Right lobe of liver (tissue), 6 donors: ENCODE data around the gene OAF. TPM values are rescaled to one million over a fixed set of nuclear protein-coding genes. Genes with fewer than 3 reads are reported as not detected.

Source experiments
- ATAC-seq, 4 donors: fragments of 200-7000 bp; cut with Tn5 transposase; one replicate each; pipeline ENCODE4 v1.9.1; 2020; ENCODE audit warnings: mild to moderate bottlenecking in 4 of 4, moderate library complexity in 4 of 4
- DNase-seq, 3 donors: peaks; one replicate each; pipeline ENCODE4 v3.0.0-alpha.2; 2020
- H3K27ac ChIP-seq, 3 donors: fragments of 200-600 bp; one replicate each; pipeline ENCODE4 v1.8.0; 2022
- H3K27me3 ChIP-seq, 2 donors: fragments of 200-600 bp; one replicate each; pipeline ENCODE4 v1.8.0; 2022
- H3K36me3 ChIP-seq, 4 donors: fragments of 200-600 bp; sonication (generic) in 1 of 4; one replicate each; pipeline versions ENCODE4 v1.5.1 to v1.8.0; 2017 to 2022; ENCODE audit warnings: control low read depth in 1 of 4
- H3K4me1 ChIP-seq, 4 donors: fragments of 200-600 bp; sonication (generic) in 1 of 4; one replicate each; pipeline versions ENCODE4 v1.5.1 to v1.8.0; 2017 to 2022; ENCODE audit warnings: control low read depth in 1 of 4
- H3K4me3 ChIP-seq, 3 donors: fragments of 200-600 bp; one replicate each; pipeline ENCODE4 v1.8.0; 2022
- H3K9me3 ChIP-seq, 4 donors: fragments of 200-600 bp; sonication (generic) in 1 of 4; one replicate each; pipeline versions ENCODE4 v1.5.1 to v1.8.0; 2017 to 2022; ENCODE audit warnings: control low read depth in 1 of 4
- CTCF ChIP-seq, 4 donors: fragments of 200-600 bp in 3 of 4; fragments of 450-650 bp in 1 of 4; IDR thresholded peaks; one replicate each; pipeline versions ENCODE4 v1.5.1 to v1.8.0; 2016 to 2022; ENCODE audit warnings: antibody characterized with exemption in 4 of 4, mild to moderate bottlenecking in 2 of 4
- POLR2A ChIP-seq: fragments of 450-650 bp; IDR thresholded peaks from one replicate; pipeline ENCODE4 v1.6.1; 2017; ENCODE audit warnings: antibody characterized with exemption, mild to moderate bottlenecking
- WGBS: methylation state at CpG from one replicate; pipeline ENCODE4 v1.1.6; 2018; ENCODE audit warnings: low coverage, low lambda C conversion rate; ENCODE audit not compliant: insufficient coverage; ENCODE audit errors: missing lambda C conversion rate; 5-methylcytosine and 5-hydroxymethylcytosine counted together
- intact Hi-C, 2 donors: fragments of 100-400 bp; cut with DNase I; formaldehyde crosslinking; loops; one replicate each; pipeline versions ENCODE4 v1.11.2 to v1.14.1; 2022
- long read RNA-seq: library from polyadenylated mRNA; unstranded; transcript quantifications from one replicate; pipeline ENCODE4 v2.0.0, GENCODE V29; 2019
- total RNA-seq, 6 experiments: library from RNA; depleted of rRNA in 2 of 6; stranded (reverse); fragments of >200 nt in 2 of 6; fragmentation: NEBNext Ultra II Directional in 3 of 6; extraction: Animal tissue kit (Norgen Biotek cat#: 25700) in 3 of 6; gene quantifications; one replicate each; pipeline versions ENCODE4 v1.1.0 to v1.2.4, GENCODE V29; 2016 to 2023
- donor health status: DM: no; HTN: yes; CAD: no.
- donor health status: DM: no; HTN: no; CAD: no.
- donor health status: DM: no; HTN: no; CAD: no.
- donor health status: DM: no; HTN: yes; CAD: no.
- donor health status: DM: no; HTN: yes; CAD: no.

Gene OAF
- 100 to 1,000 TPM; 199 to 271 (median 220) TPM for total RNA-seq
- long read RNA-seq, partial matches to known transcripts: 0 of 10 reads
- long read RNA-seq, other reads (novel, unspliced or antisense): 10 of 10 reads

GRCh38 chr11:120210626-120211521 lies at the start of gene OAF:
OAF (plus strand) TSS chr11:120211032; CDS start chr11:120211280, 248 bp downstream.
- TF ChIP-seq POLR2A: peak; percentile 93
- TF ChIP-seq CTCF (IDR thresholded peaks at IDR 0.05): peak in 3 of 4 donors; percentile 7 to 22 (median 21)
- intact Hi-C loops: no loop called here
- Histone ChIP-seq H3K4me1 (peaks cover 0 to 66% (median 28%) of the 10 kb centered on the region in 4 donors), H3K9me3 (no peaks in the 10 kb centered on the region), H3K4me3 (peak within 1 kb of the TSS; percentile 82 to 91 (median 90)), H3K27me3 (no peaks in the 10 kb centered on the region), H3K27ac (peak within 1 kb of the TSS; percentile 83 to 88 (median 85)), H3K36me3 (peaks cover 0 to 5% (median 0%) of the 10 kb centered on the region in 4 donors)
- DNase-seq (peak; percentile 87 to 95 (median 93)), ATAC-seq (peak; percentile 60 to 82 (median 76))
- WGBS: 0% methylated on average over 5 of the region's 108 CpGs

GRCh38 chr11:120167659-120168058 lies 43.2 kb upstream of the OAF start:
- Histone ChIP-seq H3K4me3 (no peak overlapping the region), H3K27ac (no peak overlapping the region), H3K4me1 (peaks cover 0 to 17% (median 3%) of the 10 kb centered on the region in 4 donors), H3K36me3 (no peaks in the 10 kb centered on the region), H3K27me3 (no peaks in the 10 kb centered on the region), H3K9me3 (no peaks in the 10 kb centered on the region)
- no peak for ATAC-seq
- intact Hi-C loops: no loop called here
- 54% methylated on average over 3 of the region's 11 CpGs for WGBS
- no peak for DNase-seq
- TF ChIP-seq CTCF (IDR thresholded peaks at IDR 0.05): no peak
- no peak for TF ChIP-seq POLR2A

GRCh38 chr11:120168108-120168959 lies 42.5 kb upstream of the OAF start:
- WGBS: 33% methylated on average over 20 of the region's 35 CpGs
- no peak for ATAC-seq
- H3K27ac ChIP-seq: no peak overlapping the region
- H3K4me3 ChIP-seq: peak overlapping the region; percentile 38 to 48 (median 47)
- no peaks in the 10 kb centered on the region for H3K9me3 ChIP-seq
- no peaks in the 10 kb centered on the region for H3K36me3 ChIP-seq
- H3K27me3 ChIP-seq: no peaks in the 10 kb centered on the region
- DNase-seq: no peak
- no peak for TF ChIP-seq CTCF (IDR thresholded peaks at IDR 0.05)
- no peak for TF ChIP-seq POLR2A
- H3K4me1 ChIP-seq: peaks cover 0 to 17% (median 3%) of the 10 kb centered on the region in 4 donors
- intact Hi-C loops: no loop called here

GRCh38 chr11:120168960-120169681 lies 41.7 kb upstream of the OAF start:
- Histone ChIP-seq H3K4me1 (peaks cover 0 to 17% (median 3%) of the 10 kb centered on the region in 4 donors), H3K27me3 (no peaks in the 10 kb centered on the region), H3K4me3 (peak overlapping the region; percentile 38 to 48 (median 47)), H3K27ac (peak overlapping the region in 1 of 3 donors; percentile 12), H3K9me3 (no peaks in the 10 kb centered on the region), H3K36me3 (no peaks in the 10 kb centered on the region)
- TF ChIP-seq POLR2A (peak; percentile 19), CTCF (IDR thresholded peaks at IDR 0.05) (peak; percentile 87 to 99 (median 95))
- WGBS: 2% methylated on average over 34 of the region's 71 CpGs
- peak in 2 of 3 donors; percentile 71 to 74 for DNase-seq
- intact Hi-C loops: no loop called here
- peak; percentile 87 to 96 (median 92) for ATAC-seq
